HepG2 (cell line): ENCODE measurements around the gene MIF. TPM values are rescaled to one million over a fixed set of nuclear protein-coding genes. Genes with fewer than 3 reads are reported as not detected.
A peak's percentile ranks its signal among the peaks of the same experiment; 100 is the strongest.

Source experiments
- ATAC-seq: fragments of 200-7000 bp; cut with Tn5 transposase; 3 replicates; pipeline ENCODE4 v1.9.1; 2020; ENCODE audit warnings: mild to moderate bottlenecking, moderate library complexity
- BruUV-seq: library from RNA; stranded (reverse); fragments of 400-500 nt; replicated peaks from 2 replicates; lab custom pipeline; 2021; lab: Mats Ljungman, UMichigan
- CTCF ChIA-PET: fragments of 300-600 bp; formaldehyde crosslinking; extraction: SDS; loops from one replicate; lab custom pipeline; 2021; ENCODE audit warnings: low total read pairs, inconsistent platforms, low intra/inter-chr PET ratio; lab: Yijun Ruan, JAX
- POLR2A ChIA-PET: fragments of 350-600 bp; sonication (Branson Sonifier 250); formaldehyde crosslinking; loops from one replicate; lab custom pipeline; 2020; ENCODE audit warnings: antibody characterized with exemption, inconsistent platforms; lab: Yijun Ruan, JAX
- DNase-seq: peaks from one replicate; pipeline ENCODE4 v3.0.0-alpha.2; 2015; ENCODE audit warnings: low spot score
- FAIRE-seq: peaks from 3 replicates; lab custom pipeline; 2011; peaks lifted over from hg19 to GRCh38; lab: Jason Lieb, UNC
- H2AFZ ChIP-seq: one replicate; pipeline ENCODE4 v1.6.1; 2011; ENCODE audit warnings: low read length, inconsistent platforms
- H3K27ac ChIP-seq: fragments of 300-600 bp; 3 replicates; pipeline ENCODE4 v1.8.0; 2011; ENCODE audit warnings: mixed run types, mild to moderate bottlenecking, mixed read lengths, low read length, inconsistent platforms; ENCODE audit not compliant: insufficient read depth; ENCODE audit errors: extremely low read length
- H3K27me3 ChIP-seq, 2 experiments: fragments of 200-600 bp in 1 of 2; 2 replicates in 1 of 2; 3 replicates in 1 of 2; pipeline versions ENCODE4 v1.6.0 to v1.8.0; 2011; ENCODE audit warnings: low read length in 2 of 2, mild to moderate bottlenecking in 2 of 2, moderate library complexity in 2 of 2, inconsistent platforms in 1 of 2; ENCODE audit not compliant: insufficient read depth in 2 of 2, control insufficient read depth in 1 of 2
- H3K36me3 ChIP-seq, 2 experiments: fragments of 200-600 bp in 1 of 2; replicated peaks in 1 of 2; 2 replicates in 1 of 2; 3 replicates in 1 of 2; pipeline versions ENCODE4 v1.5.1 to v1.8.0; 2011; ENCODE audit warnings: low read length in 2 of 2, inconsistent platforms in 1 of 2; ENCODE audit not compliant: insufficient read depth in 2 of 2, control insufficient read depth in 1 of 2
- H3K4me1 ChIP-seq: 2 replicates; pipeline ENCODE4 v1.5.1; 2012; ENCODE audit warnings: low read length, inconsistent platforms; ENCODE audit not compliant: insufficient read depth
- H3K4me2 ChIP-seq: 2 replicates; pipeline ENCODE4 v1.6.0; 2011; ENCODE audit warnings: low read depth, low read length, inconsistent platforms
- H3K4me3 ChIP-seq, 3 experiments: fragments of 200-600 bp in 1 of 3; sonication (generic), shearing (Covaris generic) in 1 of 3; replicated peaks in 1 of 3; 2 replicates each; pipeline ENCODE4 v1.5.1; 2011 to 2016; ENCODE audit warnings: low read length in 3 of 3, inconsistent platforms in 2 of 3, low read depth in 2 of 3, mild to moderate bottlenecking in 2 of 3, control low read depth in 1 of 3, mixed read lengths in 1 of 3; ENCODE audit not compliant: insufficient read depth in 1 of 3
- H3K79me2 ChIP-seq: one replicate; pipeline ENCODE4 v1.6.1; 2011; ENCODE audit warnings: low read length, inconsistent platforms; ENCODE audit not compliant: insufficient read depth
- H3K9ac ChIP-seq: 2 replicates; pipeline ENCODE4 v1.6.0; 2011; ENCODE audit warnings: mild to moderate bottlenecking, low read depth, low read length, inconsistent platforms; ENCODE audit not compliant: insufficient read depth
- H3K9me3 ChIP-seq: 2 replicates; pipeline ENCODE4 v1.5.1; 2012; ENCODE audit warnings: mild to moderate bottlenecking, low read length
- H4K20me1 ChIP-seq: 2 replicates; pipeline ENCODE4 v1.6.0; 2011; ENCODE audit warnings: inconsistent platforms, mild to moderate bottlenecking, low read length, moderate library complexity; ENCODE audit not compliant: insufficient read depth
- ARNT ChIP-seq: fragments of 450-650 bp; IDR thresholded peaks from 2 replicates; pipeline ENCODE4 v1.6.1; 2017
- ZBTB33 ChIP-seq: sonication (generic); formaldehyde crosslinking; IDR thresholded peaks from 2 replicates; pipeline ENCODE4 v1.4.0; 2020; ENCODE audit warnings: missing genetic modification reagents
- ZNF850 ChIP-seq: sonication (generic); formaldehyde crosslinking; conservative IDR thresholded peaks from 2 replicates; pipeline ENCODE4 v1.9.0; 2021; ENCODE audit warnings: mild to moderate bottlenecking, missing genetic modification reagents
- ZSCAN12 ChIP-seq: sonication (generic); formaldehyde crosslinking; IDR thresholded peaks from 2 replicates; pipeline ENCODE4 v1.9.0; 2021; ENCODE audit warnings: mild to moderate bottlenecking, missing genetic modification reagents
- WGBS: methylation state at CpG from one replicate; pipeline ENCODE4 v1.1.6; 2017; ENCODE audit warnings: low lambda C conversion rate; 5-methylcytosine and 5-hydroxymethylcytosine counted together
- in situ Hi-C: cut with HindIII; loops from 2 replicates; pipeline ENCODE4 v1.10.0; 2017; ENCODE audit warnings: low pct_unique_long_range_greater_than_20kb; ENCODE audit not compliant: extremely low pct_ligation_motif_present
- intact Hi-C: fragments of 100-400 bp; cut with micrococcal nuclease; formaldehyde crosslinking; loops from one replicate; pipeline ENCODE4 v1.10.0; 2022; ENCODE audit not compliant: unreplicated experiment
- polyA plus RNA-seq, 8 experiments: library from polyadenylated mRNA; depleted of rRNA in 3 of 8; stranded (reverse) in 7 of 8; unstranded in 1 of 8; fragments of >200 nt; fragmentation: Illumina TruSeq in 4 of 8; extraction: Trizol in 4 of 8; gene quantifications; 2 replicates each; pipeline versions ENCODE4 v1.2.1 to v1.2.3, GENCODE V29; 2011 to 2016; ENCODE audit warnings: low read depth in 4 of 8, missing spikeins in 1 of 8, mixed read lengths in 1 of 8; ENCODE audit not compliant: insufficient read depth in 1 of 8
- total RNA-seq, 5 experiments: library from RNA; depleted of rRNA; stranded (reverse); fragments of >200 nt; fragmentation: Illumina TruSeq; extraction: Trizol; gene quantifications; 2 replicates each; pipeline ENCODE4 v1.2.3, GENCODE V29; 2016; ENCODE audit warnings: low read depth in 1 of 5
- TF ChIP-seq, protein P1 (sequence below): sonication (generic); formaldehyde crosslinking; IDR thresholded peaks from 2 replicates; pipeline ENCODE4 v1.5.1; 2020; ENCODE audit warnings: missing genetic modification reagents, mild to moderate bottlenecking, borderline replicate concordance

MIF gene
- total and polyA plus RNA-seq, 2 of the 13 experiments (the other 11 are each of a cell fraction or from before 2014, with no cell fraction given), result 634 to 675 TPM

GRCh38 chr22:23891726-23892125 lies 2.5 kb upstream of the MIF start:
- no peak overlapping the region for H2AFZ ChIP-seq
- no TSS peak for BruUV-seq
- H3K27ac ChIP-seq, result no peak overlapping the region
- intact Hi-C loops, result no loop called here
- H3K4me1 ChIP-seq, result peaks cover 48% of the 10 kb centered on the region
- H3K79me2 ChIP-seq, result peaks cover 16% of the 10 kb centered on the region
- DNase-seq (no peak), FAIRE-seq (no peak), ATAC-seq (no peak)
- TF ChIP-seq ARNT (no peak), ZBTB33 (CRISPR knock-in tag) (0 out of 2 replicates have a peak, but pooled peaks have one; percentile 33)
- TF ChIP-seq, protein P1, sequence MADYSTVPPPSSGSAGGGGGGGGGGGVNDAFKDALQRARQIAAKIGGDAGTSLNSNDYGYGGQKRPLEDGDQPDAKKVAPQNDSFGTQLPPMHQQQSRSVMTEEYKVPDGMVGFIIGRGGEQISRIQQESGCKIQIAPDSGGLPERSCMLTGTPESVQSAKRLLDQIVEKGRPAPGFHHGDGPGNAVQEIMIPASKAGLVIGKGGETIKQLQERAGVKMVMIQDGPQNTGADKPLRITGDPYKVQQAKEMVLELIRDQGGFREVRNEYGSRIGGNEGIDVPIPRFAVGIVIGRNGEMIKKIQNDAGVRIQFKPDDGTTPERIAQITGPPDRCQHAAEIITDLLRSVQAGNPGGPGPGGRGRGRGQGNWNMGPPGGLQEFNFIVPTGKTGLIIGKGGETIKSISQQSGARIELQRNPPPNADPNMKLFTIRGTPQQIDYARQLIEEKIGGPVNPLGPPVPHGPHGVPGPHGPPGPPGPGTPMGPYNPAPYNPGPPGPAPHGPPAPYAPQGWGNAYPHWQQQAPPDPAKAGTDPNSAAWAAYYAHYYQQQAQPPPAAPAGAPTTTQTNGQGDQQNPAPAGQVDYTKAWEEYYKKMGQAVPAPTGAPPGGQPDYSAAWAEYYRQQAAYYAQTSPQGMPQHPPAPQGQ (CRISPR knock-in tag), result no peak
- H3K9ac ChIP-seq, result no peak overlapping the region
- peaks cover 3 to 11% of the 10 kb centered on the region in 2 experiments; a peak in 3 of 5 replicates for H3K36me3 ChIP-seq
- no peaks in the 10 kb centered on the region for H3K9me3 ChIP-seq
- H3K4me3 ChIP-seq, result no peak overlapping the region
- in situ Hi-C loops, result no loop called here
- no peak overlapping the region for H3K4me2 ChIP-seq
- POLR2A ChIA-PET, result no interaction called here
- CTCF ChIA-PET, result no interaction called here
- peaks cover 9% of the 10 kb centered on the region; the same call in 1 of the 2 replicates for H4K20me1 ChIP-seq
- 75% methylated on average over 7 of the region's 7 CpGs for WGBS
- no peaks in the 10 kb centered on the region; a peak in 1 of 5 replicates for H3K27me3 ChIP-seq

- Histone ChIP-seq H2AFZ (no peak overlapping the region), H3K4me2 (no peak overlapping the region), H4K20me1 (peaks cover 12% of the 10 kb centered on the region; the same call in 1 of the 2 replicates), H3K79me2 (peaks cover 16% of the 10 kb centered on the region), H3K36me3 (peaks cover 5 to 15% of the 10 kb centered on the region in 2 experiments; a peak in 4 of 5 replicates), H3K27me3 (no peaks in the 10 kb centered on the region; a peak in 1 of 5 replicates), H3K27ac (no peak overlapping the region), H3K9me3 (no peaks in the 10 kb centered on the region), H3K9ac (no peak overlapping the region), H3K4me3 (no peak overlapping the region), H3K4me1 (peaks cover 52% of the 10 kb centered on the region)
- TF ChIP-seq ZSCAN12 (CRISPR knock-in tag), result no peak
- peak; percentile 57; the same call in 1 of the 2 replicates for TF ChIP-seq ZNF850 (CRISPR knock-in tag)
- intact Hi-C loops (no loop called here), in situ Hi-C loops (no loop called here)
- POLR2A ChIA-PET, result no interaction called here
- CTCF ChIA-PET, result no interaction called here
- no TSS peak for BruUV-seq
- no peak for FAIRE-seq
- DNase-seq, result no peak
- 95% methylated on average over 2 of the region's 2 CpGs for WGBS
- ATAC-seq, result no peak
These were observed 2.1 kb upstream of the MIF start for GRCh38 chr22:23892130-23892529.
